GM21367 (cell line): ENCODE measurements around the gene TNFRSF6B.
"Not testable (repeated sequence)": the region's sequence is repeated elsewhere in the genome, so short reads cannot be mapped to it uniquely, and the experiment has no call there.

Experiments used
- ATAC-seq: cut with Tn5 transposase; IDR thresholded peaks from one replicate; pipeline ENCODE4 v1.9.1; 2021; ENCODE audit not compliant: unreplicated experiment

The TNFRSF6B gene

DNA sequence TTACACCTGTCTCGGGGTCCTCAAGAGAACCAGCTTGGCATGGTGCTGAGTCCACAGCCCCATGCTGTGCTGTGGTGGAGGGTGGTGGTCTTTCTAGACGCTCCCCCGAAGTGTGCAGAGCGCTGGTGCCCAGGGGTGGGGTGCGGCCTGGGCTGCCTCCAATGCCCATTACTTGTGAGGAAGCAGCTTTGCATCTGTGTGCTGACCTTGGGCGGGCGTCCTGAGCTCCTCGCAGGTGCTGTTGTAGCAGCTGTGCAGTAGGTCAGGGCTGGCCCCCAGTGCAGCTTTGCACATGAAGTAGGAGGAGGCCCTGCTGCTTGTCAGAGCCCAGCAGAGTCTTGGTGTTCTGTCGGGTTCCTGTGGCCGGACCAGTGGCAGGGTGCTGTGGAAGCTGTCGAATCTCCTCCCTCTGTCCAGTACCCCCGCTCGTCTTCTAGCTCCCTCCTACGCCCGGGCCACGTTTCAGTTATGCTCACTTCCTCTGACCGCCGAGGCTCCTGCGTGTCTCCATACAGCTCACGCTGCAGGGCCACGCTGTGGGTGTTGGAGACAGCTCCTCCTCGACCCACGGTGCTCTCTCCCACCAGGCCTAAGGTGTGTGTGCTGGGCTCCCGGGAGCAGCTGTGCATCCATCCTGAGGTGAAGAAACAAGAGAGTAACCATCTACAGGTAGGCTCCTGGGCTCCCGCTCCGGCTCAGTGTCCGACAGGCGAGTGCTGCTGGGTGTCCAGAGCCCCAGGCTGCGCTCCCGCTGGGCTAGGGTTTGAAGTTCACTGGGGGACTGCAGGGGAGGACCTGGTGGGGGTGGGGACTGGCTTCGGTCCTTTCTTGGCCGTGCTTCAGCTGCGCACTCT, 34.3 kb upstream of the TNFRSF6B start:
- no peak for ATAC-seq

GRCh38 chr20:63662813-63663189, 33.7 kb upstream of the TNFRSF6B start:
- no peak for ATAC-seq

DNA sequence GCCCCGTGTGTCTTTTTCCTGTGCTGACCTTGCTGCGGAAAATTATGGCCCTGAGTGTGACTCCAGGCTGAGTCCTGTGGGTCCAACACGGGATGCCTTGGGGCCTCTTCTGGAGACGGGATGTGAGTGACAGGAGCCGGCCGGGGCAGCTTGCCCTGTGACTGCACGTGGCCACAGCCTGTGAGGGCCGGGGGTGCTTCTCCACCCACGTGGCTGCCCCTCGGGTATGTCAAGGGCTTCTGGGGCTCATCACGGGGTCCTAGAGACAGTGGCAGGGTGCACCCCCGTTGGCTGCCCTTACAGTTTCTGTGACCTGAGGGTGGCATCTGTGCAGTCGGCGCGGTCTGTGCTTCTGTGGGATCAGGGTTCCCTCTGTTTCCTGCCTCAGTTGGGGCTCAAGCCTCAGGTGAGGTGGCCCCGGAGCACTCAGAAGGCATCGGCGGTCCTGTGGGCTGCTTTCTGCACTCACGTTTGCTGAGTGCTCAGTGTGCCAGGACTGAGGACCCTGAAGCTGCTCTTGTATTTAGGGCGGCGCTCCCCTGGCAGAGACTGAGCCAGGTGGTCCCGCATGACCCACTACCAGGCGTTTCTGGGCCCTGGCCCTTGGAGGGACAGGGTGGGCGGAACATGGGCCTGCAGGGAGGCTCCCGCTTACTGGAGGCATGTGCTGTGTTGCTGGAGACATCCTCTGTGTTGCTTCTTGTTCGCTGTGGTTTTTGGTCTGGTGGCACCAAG, 33.0 kb upstream of the TNFRSF6B start:
- no peak for ATAC-seq

DNA sequence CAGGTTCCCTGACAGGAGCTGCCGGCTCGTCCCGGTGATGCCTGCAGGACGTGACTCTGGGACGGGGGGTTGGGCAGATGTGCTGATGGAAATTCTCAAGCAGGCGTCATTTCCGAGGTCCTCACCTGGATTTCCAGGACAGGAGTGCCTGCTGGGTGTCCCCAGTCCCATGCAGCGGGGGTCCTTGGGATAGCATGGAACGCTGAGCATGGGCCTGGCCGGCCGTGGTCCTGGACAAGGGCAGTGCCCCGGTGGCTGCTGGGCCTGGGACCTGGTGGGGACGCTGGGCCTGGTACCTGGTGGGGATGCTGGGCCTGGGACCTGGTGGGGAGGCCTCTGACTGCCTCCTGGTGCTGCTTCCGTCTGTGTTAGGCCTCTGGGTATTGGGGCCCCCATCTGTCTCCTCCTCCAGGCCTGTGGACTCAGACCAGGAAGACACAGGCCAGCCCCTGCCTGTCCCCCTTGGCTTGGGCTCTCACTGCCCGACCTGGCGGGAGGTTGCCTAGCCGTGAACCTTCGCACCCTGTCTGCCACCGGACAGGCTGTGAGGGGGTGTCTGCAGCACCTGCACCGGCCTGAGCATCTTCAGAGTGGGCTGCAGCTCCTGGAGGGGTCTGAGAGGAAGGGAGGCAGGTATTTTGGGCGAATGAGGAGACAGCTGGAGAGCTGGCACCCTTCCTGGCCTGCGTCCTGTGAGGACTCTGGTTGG, 32.2 kb upstream of the TNFRSF6B start:
- ATAC-seq: no peak

- ATAC-seq: no peak
Measured at GRCh38 chr20:63664861-63665594, 31.4 kb upstream of the TNFRSF6B start.

DNA sequence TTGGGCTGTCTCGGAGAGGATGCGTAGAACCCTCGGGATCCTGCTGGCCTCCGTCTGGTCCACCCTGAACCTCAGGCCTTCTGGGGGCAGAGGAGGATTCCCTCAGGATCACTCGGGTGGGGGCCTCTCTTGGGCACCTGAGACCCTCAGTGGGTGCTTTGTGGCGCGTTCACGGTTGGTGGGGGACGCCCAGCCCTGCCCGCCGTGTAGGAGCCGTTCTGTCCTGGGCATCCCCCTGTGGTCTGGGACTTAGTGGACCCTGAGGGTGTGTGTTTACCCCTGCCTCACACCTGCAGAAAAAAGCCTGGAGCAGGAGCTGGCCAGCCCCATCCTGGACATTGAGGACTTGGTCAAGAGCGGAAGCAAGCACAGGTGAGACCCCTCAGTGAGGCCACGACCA, 30.7 kb upstream of the TNFRSF6B start:
- no peak for ATAC-seq

DNA sequence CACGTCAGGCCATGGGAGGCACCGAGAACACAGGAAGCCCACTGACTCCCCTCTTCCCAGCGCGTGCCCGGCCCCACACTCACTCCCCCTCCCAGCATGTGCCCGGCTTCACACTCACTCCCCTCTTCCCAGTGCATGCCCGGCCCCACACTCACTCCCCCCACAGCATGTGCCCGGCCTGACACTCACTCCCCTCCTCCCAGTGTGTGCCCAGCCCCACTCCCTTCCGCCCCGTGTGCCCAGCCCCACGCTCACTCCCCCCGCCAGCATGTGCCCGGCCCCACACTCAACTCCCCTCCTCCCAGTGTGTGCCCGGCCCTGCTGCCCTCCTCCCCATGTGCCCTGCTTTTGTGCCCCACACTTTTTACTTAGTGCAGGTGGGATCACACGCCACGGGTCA, 28.6 kb upstream of the TNFRSF6B start:
- ATAC-seq: no peak

GRCh38 chr20:63668351-63668750, 28.1 kb upstream of the TNFRSF6B start:
- no peak for ATAC-seq

- not testable (repeated sequence) for ATAC-seq
Measured at GRCh38 chr20:63671695-63672094, 24.8 kb upstream of the TNFRSF6B start.

- no peak for ATAC-seq
Measured at GRCh38 chr20:63672666-63673065, 23.8 kb upstream of the TNFRSF6B start.

GRCh38 chr20:63673951-63674350, 22.5 kb upstream of the TNFRSF6B start:
- no peak for ATAC-seq

DNA sequence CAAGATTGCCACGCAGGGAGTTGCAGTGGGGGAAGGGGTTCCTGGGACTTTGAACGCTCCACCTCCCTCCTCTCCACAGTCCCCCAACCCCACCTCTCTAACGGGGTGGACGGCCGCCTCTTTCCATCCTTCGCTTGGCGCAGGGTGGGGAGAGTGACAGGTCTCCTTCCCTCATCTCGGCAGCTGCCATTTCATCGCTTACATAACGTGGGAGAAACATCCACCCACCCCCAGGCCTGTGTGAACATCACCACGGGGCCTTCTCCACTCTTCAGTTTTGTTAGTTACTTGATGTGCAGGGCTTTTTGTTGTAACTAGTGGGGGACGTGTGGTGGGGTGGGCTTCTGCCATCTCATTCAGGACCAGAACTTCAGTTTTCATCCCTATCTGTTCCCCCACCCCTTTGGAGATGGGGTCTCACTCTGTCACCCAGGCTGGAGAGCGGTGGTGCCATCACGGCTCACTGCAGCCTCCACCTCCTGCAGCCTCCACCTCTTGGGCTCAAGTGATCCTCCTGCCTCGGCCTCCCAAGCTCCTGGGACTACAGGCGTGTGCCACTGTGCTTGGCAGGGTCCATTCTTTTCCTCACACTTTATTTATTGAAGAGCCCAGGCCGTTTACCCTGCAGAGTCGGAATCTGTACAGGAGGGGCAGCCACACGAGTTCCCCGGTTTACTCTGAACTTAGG, 20.6 kb upstream of the TNFRSF6B start:
- no peak for ATAC-seq

- ATAC-seq: no peak
Measured at GRCh38 chr20:63678071-63678470, 18.4 kb upstream of the TNFRSF6B start.

GRCh38 chr20:63678667-63679465, 17.6 kb upstream of the TNFRSF6B start:
- ATAC-seq: no peak

DNA sequence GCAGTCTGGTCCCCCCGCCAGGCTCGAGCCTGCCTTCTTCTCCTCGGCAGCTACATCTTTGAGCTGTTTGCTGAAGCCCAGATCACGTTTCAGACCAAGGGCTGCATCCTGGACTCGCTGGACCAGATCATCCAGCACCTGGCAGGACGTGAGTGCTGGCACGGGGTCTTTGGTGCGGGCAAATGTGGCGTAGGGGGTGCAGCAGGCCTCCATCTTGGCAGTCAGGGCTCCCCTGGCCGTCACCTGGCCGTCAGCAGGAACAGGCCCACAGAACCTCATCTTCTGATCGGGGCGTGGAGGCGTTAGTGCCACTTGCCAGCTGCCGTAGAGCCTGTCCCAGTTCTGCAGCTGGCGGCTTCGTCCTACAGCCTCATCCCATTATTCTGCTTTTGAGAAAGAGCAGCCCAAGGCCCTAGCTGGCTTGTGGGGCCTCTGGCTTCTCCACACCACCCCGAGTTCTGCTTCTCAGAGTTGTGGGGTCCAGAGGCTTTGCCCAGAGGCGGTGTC, 16.6 kb upstream of the TNFRSF6B start:
- ATAC-seq: no peak

GRCh38 chr20:63680427-63680826, 16.0 kb upstream of the TNFRSF6B start:
- no peak for ATAC-seq

- no peak for ATAC-seq
Measured at GRCh38 chr20:63680857-63681608, 15.4 kb upstream of the TNFRSF6B start.

DNA sequence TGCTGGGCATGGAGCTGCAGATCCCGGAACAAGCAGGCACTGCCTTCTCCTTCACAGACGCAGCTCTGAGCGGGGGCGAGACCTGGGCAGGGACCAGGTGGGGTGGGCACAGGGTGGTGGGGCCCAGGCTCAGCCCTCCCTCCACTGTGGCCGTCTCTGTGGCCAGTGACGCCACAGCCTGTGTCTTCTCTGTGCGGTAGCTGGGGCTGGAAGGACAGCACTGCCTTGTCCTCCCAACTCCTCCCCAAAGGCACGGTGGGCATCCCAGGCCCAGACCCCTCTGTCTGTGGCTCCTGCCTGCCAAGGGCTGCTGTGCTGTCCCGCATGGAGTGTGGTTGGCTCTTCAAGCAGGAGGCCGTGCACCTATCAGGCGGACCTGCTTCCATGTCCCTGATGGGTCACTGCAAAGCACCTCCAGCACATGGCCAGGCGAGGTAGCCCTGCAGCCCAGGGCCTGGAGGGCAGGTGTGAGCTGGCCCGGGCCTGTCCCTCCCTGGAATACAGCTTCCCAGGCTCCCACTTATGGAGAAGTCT, 14.8 kb upstream of the TNFRSF6B start:
- ATAC-seq: no peak
